HCT116 (cell line): ENCODE data around the gene DHPS. TPM values are rescaled to one million over a fixed set of nuclear protein-coding genes. Genes with fewer than 3 reads are reported as not detected.

Experiments
- ATAC-seq: fragments of 200-7000 bp; cut with Tn5 transposase; 2 replicates; pipeline ENCODE4 v1.9.1; 2020; ENCODE audit warnings: mild to moderate bottlenecking, moderate library complexity
- BruUV-seq: library from RNA; stranded (reverse); fragments of 400-500 nt; replicated peaks from 2 replicates; lab custom pipeline; 2021; lab: Mats Ljungman, UMichigan
- CTCF ChIA-PET: fragments of 300-600 bp; sonication (Branson Sonifier 250); formaldehyde crosslinking; loops from one replicate; lab custom pipeline; 2021; ENCODE audit warnings: antibody characterized with exemption; lab: Charles Lee
- POLR2A ChIA-PET: fragments of 300-600, 350-600 bp; sonication (Branson Sonifier 250); formaldehyde crosslinking; loops from one replicate; lab custom pipeline; 2021; ENCODE audit warnings: antibody characterized with exemption; lab: Charles Lee
- RAD21 ChIA-PET, 2 experiments: fragments of 300-600 bp; sonication (Branson Sonifier 250); formaldehyde crosslinking; loops; one replicate each; lab custom pipeline; 2023; ENCODE audit warnings: low total read pairs in 2 of 2; ENCODE audit not compliant: uncharacterized antibody in 2 of 2, unreplicated experiment in 2 of 2, low non-redundant PET in 1 of 2; lab: Charles Lee
- DNase-seq: peaks from one replicate; pipeline ENCODE4 v3.0.0-alpha.2; 2010; ENCODE audit warnings: low read depth, low spot score
- H2AFZ ChIP-seq: fragments of 200-600 bp; shearing (Covaris generic), sonication (generic); 2 replicates; pipeline ENCODE4 v1.6.1; 2017; ENCODE audit warnings: low read depth, mixed run types, mixed read lengths, antibody characterized with exemption, low read length; ENCODE audit not compliant: poor library complexity, severe bottlenecking
- H3K27ac ChIP-seq: 2 replicates; pipeline ENCODE4 v1.5.1; 2012; ENCODE audit warnings: low read depth, low read length
- H3K27me3 ChIP-seq: fragments of 200-600 bp; sonication (generic); 2 replicates; pipeline ENCODE4 v1.6.1; 2016; ENCODE audit warnings: mixed run types, low read length, mixed read lengths; ENCODE audit not compliant: insufficient read depth
- H3K36me3 ChIP-seq, 2 experiments: fragments of 200-500 bp in 1 of 2; fragments of 200-600 bp in 1 of 2; sonication (Bioruptor generic) in 1 of 2; sonication (generic) in 1 of 2; 2 replicates each; pipeline versions ENCODE4 v1.5.1 to v1.6.1; 2014 to 2016; ENCODE audit warnings: low read length in 2 of 2, inconsistent platforms in 1 of 2, mixed read lengths in 1 of 2, mixed run types in 1 of 2; ENCODE audit not compliant: insufficient read depth in 2 of 2, control insufficient read depth in 1 of 2
- H3K4me1 ChIP-seq, 2 experiments: fragments of 200-600 bp in 1 of 2; sonication (generic) in 1 of 2; 2 replicates each; pipeline versions ENCODE4 v1.5.1 to v1.6.1; 2012 to 2017; ENCODE audit warnings: low read length in 2 of 2, inconsistent platforms in 1 of 2, mild to moderate bottlenecking in 1 of 2, mixed read lengths in 1 of 2, mixed run types in 1 of 2, moderate library complexity in 1 of 2; ENCODE audit not compliant: insufficient read depth in 2 of 2, control insufficient read depth in 1 of 2
- H3K4me2 ChIP-seq: fragments of 200-600 bp; sonication (generic); 2 replicates; pipeline ENCODE4 v1.6.1; 2017; ENCODE audit warnings: mixed run types, low read length, mixed read lengths
- H3K4me3 ChIP-seq, 2 experiments: fragments of 200-600 bp in 1 of 2; sonication (generic) in 1 of 2; replicated peaks in 1 of 2; 2 replicates each; pipeline ENCODE4 v1.5.1; 2011 to 2016; ENCODE audit warnings: low read length in 2 of 2, control low read depth in 1 of 2, low read depth in 1 of 2, mild to moderate bottlenecking in 1 of 2, mixed read lengths in 1 of 2, mixed run types in 1 of 2
- H3K79me2 ChIP-seq: fragments of 200-600 bp; sonication (generic); 2 replicates; pipeline ENCODE4 v1.6.1; 2017; ENCODE audit warnings: mild to moderate bottlenecking, mixed run types, low read length, moderate library complexity, mixed read lengths; ENCODE audit not compliant: insufficient read depth
- H3K9ac ChIP-seq: fragments of 200-600 bp; sonication (generic); 2 replicates; pipeline ENCODE4 v1.6.1; 2016; ENCODE audit warnings: low read length, mixed read lengths
- H3K9me2 ChIP-seq: fragments of 200-600 bp; sonication (generic), shearing (Covaris generic); 2 replicates; pipeline ENCODE4 v1.6.1; 2017; ENCODE audit warnings: mixed run types, mild to moderate bottlenecking, moderate library complexity; ENCODE audit not compliant: insufficient read depth
- H3K9me3 ChIP-seq, 2 experiments: fragments of 200-500 bp in 1 of 2; fragments of 200-600 bp in 1 of 2; sonication (Bioruptor generic) in 1 of 2; sonication (generic) in 1 of 2; 2 replicates each; pipeline ENCODE4 v1.6.1; 2014 to 2017; ENCODE audit warnings: low read length in 2 of 2, mixed read lengths in 2 of 2, inconsistent platforms in 1 of 2, low read depth in 1 of 2, mild to moderate bottlenecking in 1 of 2, mixed run types in 1 of 2, moderate library complexity in 1 of 2; ENCODE audit not compliant: control insufficient read depth in 1 of 2, insufficient read depth in 1 of 2
- H4K20me1 ChIP-seq: fragments of 200-600 bp; sonication (generic), shearing (Covaris generic); 2 replicates; pipeline ENCODE4 v1.6.1; 2017; ENCODE audit warnings: mixed run types, mild to moderate bottlenecking, moderate library complexity; ENCODE audit not compliant: insufficient read depth
- ELF1 ChIP-seq: IDR thresholded peaks from 2 replicates; pipeline ENCODE4 v1.6.1; 2012; ENCODE audit warnings: low read depth, borderline replicate concordance
- EZH2phosphoT487 ChIP-seq: fragments of 200-600 bp; IDR thresholded peaks from 2 replicates; pipeline ENCODE4 v1.6.1; 2018; ENCODE audit warnings: antibody characterized with exemption, borderline replicate concordance
- FOSL1 ChIP-seq: IDR thresholded peaks from 2 replicates; pipeline ENCODE4 v1.6.1; 2012; ENCODE audit warnings: low read depth
- POLR2AphosphoS5 ChIP-seq: IDR thresholded peaks from 2 replicates; pipeline ENCODE4 v1.6.1; 2011; ENCODE audit warnings: mild to moderate bottlenecking, low read depth, low read length, moderate library complexity
- RAD21 ChIP-seq: IDR thresholded peaks from 2 replicates; pipeline ENCODE4 v1.6.1; 2012; ENCODE audit warnings: low read depth, mild to moderate bottlenecking
- REST ChIP-seq: IDR thresholded peaks from 2 replicates; pipeline ENCODE4 v1.6.1; 2012; ENCODE audit warnings: low read depth
- SIN3A ChIP-seq: IDR thresholded peaks from 2 replicates; pipeline ENCODE4 v1.6.1; 2012; ENCODE audit warnings: low read depth
- SP1 ChIP-seq: IDR thresholded peaks from 2 replicates; pipeline ENCODE4 v1.6.1; 2012; ENCODE audit warnings: low read depth
- SRF ChIP-seq: IDR thresholded peaks from 2 replicates; pipeline ENCODE4 v1.6.1; 2012; ENCODE audit warnings: low read depth
- TCF7L2 ChIP-seq: IDR thresholded peaks from 2 replicates; pipeline ENCODE4 v1.7.0; 2011; ENCODE audit warnings: borderline replicate concordance, inconsistent platforms; ENCODE audit not compliant: insufficient read depth, insufficient read length; ENCODE audit errors: extremely low read depth
- YY1 ChIP-seq: IDR thresholded peaks from 2 replicates; pipeline ENCODE4 v1.6.1; 2011; ENCODE audit warnings: low read length, low read depth, moderate library complexity, mild to moderate bottlenecking; ENCODE audit not compliant: insufficient replicate concordance; ENCODE audit errors: extremely low read depth
- ZBTB33 ChIP-seq: IDR thresholded peaks from 2 replicates; pipeline ENCODE4 v1.6.1; 2011; ENCODE audit warnings: mild to moderate bottlenecking, low read length, moderate library complexity; ENCODE audit not compliant: insufficient replicate concordance; ENCODE audit errors: extremely low read depth
- intact Hi-C: fragments of 100-400 bp; cut with micrococcal nuclease; formaldehyde crosslinking; loops from 2 replicates; pipeline ENCODE4 v1.10.0; 2022
- total RNA-seq: library from RNA; stranded (reverse); gene quantifications from one replicate; pipeline ENCODE4 v1.2.1, GENCODE V29; 2021; ENCODE audit not compliant: unreplicated experiment

DHPS gene
- total RNA-seq, 1 experiment from 2014 or later: 134 TPM

- TF ChIP-seq TCF7L2: no peak
- no peak for TF ChIP-seq EZH2phosphoT487
- no peak for TF ChIP-seq ELF1
- TF ChIP-seq YY1: no peak
- TF ChIP-seq SP1: no peak
These were observed 13.0 kb upstream of the DHPS start (continued) for GRCh38 chr19:12694641-12695040.

- no peak overlapping the region for H2AFZ ChIP-seq
- H3K9me2 ChIP-seq: no peaks in the 10 kb centered on the region
- ChIA-PET RAD21 (no interaction called here), POLR2A (no interaction called here), CTCF (no interaction called here)
- no peak overlapping the region for H3K4me2 ChIP-seq
- no peaks in the 10 kb centered on the region for H3K27me3 ChIP-seq
- DNase-seq: no peak
- no TSS peak for BruUV-seq
- H3K4me1 ChIP-seq: peaks cover 9 to 23% of the 10 kb centered on the region in 2 experiments; a peak in 3 of 4 replicates
- TF ChIP-seq ELF1 (no peak), REST (no peak), TCF7L2 (no peak), FOSL1 (no peak), ZBTB33 (no peak), SIN3A (no peak), SRF (no peak), RAD21 (no peak), POLR2AphosphoS5 (no peak), YY1 (no peak), EZH2phosphoT487 (no peak)
- intact Hi-C loops: no loop called here
- H3K9ac ChIP-seq: no peak overlapping the region
- H3K79me2 ChIP-seq: peaks cover 10% of the 10 kb centered on the region; the same call in 1 of the 2 replicates
- ATAC-seq: no peak
- no peak overlapping the region for H3K4me3 ChIP-seq
- no peaks in the 10 kb centered on the region for H3K9me3 ChIP-seq
- no peak overlapping the region for H3K27ac ChIP-seq
- H4K20me1 ChIP-seq: no peaks in the 10 kb centered on the region
- H3K36me3 ChIP-seq: no peaks in the 10 kb centered on the region; a peak in 1 of 4 replicates
These were observed 11.3 kb upstream of the DHPS start for GRCh38 chr19:12692960-12693359.
